Islet precursor cell (in vitro differentiated cells): Measurements from ENCODE around the gene RAVER2.

Source experiments
- DNase-seq: peaks from one replicate; pipeline ENCODE4 v3.0.0-alpha.2; 2018

The RAVER2 gene

DNA sequence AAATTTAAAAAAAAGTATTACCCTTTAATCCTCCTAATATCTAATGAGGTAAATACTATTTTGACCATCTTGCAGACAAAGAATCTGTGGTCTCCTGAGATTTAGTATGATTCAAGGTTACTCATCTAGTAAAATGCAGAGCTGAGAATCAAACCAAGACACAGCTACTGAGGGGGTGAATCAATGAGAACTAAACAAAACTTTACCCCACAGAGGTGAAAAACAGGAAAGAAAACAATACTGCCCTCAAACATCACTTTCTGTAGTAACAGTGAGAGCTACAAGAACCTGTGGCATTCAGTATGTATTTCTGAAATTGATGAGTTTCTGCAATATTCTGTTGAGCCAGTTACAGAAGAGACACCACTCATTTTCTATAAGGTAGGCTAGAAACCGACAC is 136.4 kb downstream of the RAVER2 start:
- no peak for DNase-seq
